Erythroblast (primary cell): ENCODE measurements around the gene TTC8.

Experiments
- GATA1 ChIP-seq: IDR thresholded peaks from 2 replicates; pipeline ENCODE4 v1.6.1; 2011; ENCODE audit warnings: low read depth, mild to moderate bottlenecking, control low read depth, low read length, moderate library complexity
- POLR2A ChIP-seq: IDR thresholded peaks from 2 replicates; pipeline ENCODE4 v1.6.1; 2011; ENCODE audit warnings: mild to moderate bottlenecking, low read length

DNA sequence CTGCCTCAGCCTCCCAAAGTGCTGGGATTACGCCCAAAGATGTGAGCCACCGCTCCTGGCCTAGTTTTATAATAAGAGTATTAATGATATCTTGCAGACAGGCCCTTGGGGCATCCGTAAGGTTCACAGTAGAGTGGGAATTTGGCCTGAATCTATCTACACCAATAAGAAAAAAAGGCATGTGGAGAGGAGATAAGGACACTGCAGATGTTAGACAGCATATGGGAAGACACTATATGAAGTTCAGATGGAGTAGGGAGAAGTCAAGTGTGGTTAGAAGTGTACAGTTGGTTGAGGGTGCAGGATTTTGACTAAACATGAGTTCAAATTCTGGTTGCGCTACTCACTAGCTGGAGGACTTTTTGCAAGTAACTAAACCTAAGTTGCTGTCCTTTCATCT, 8.5 kb upstream of the TTC8 start:
- no peak for TF ChIP-seq POLR2A
- TF ChIP-seq GATA1, result no peak
